HG03097 (cell line): ENCODE measurements around the gene FRMD8.

Experiments
- ATAC-seq: cut with Tn5 transposase; IDR thresholded peaks from one replicate; pipeline ENCODE4 v1.9.1; 2021; ENCODE audit not compliant: unreplicated experiment, low FRiP score

Gene FRMD8

DNA sequence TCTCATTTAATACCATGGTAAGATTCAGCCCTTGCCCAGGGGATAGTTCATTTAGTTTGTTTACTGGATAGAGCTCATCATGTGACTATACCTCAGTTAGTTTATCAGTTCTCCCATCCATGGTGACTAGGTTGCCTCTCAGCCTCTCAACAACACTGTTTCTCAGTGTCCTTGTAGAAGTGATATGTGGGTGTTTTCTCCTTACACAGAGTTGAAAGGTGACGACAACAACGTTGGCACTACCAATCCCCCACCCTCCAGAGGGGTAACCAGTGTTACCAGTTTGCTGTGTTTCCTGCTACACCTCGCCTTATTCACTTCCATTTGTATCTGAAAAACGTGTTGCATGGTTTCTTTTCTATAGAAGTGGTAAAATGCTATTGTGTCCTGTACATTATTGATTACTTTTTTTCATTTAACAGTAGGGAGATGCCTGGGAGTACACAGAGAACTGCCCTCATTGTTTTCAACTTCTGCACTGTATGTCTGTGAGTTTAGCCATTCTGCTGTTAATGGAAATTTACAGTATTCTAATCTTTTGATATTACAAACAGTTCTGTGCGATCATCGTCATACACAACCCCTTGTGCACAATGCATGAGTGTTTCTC lies 47.7 kb downstream of the FRMD8 start:
- ATAC-seq: no peak

DNA sequence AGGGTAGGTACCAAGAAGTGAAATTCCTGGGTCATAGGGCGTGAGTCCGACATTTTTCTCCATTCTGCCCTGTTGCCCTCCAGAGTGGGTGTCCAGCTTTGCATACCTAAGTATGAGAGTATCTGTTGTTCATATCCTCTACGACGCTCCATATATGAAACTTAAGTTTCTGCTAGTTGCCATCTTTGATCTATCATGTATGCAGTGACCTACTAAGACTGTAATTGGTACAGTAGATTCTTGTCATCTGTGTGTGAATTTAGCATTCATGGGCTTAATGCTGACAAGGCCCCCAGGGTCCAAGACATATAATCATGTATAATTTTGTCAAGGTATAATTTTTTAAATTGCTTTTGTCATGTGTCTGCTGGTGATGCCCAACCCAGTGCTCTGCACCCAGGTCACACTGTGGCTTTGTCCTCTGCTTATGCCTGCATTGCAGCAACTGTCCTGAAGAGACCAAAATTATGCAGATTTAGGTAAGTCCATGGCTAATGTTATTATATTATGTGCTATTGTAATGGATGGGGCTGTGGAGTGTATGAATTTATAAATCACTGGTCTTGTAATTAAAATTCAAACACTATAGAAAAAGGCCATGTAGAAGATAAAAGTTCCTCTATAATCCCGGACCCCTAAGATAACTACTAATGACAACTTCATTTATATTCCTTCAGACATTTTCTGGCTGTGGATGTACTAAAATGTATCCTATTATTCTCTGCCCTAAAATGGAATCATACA lies 48.4 kb downstream of the FRMD8 start:
- no peak for ATAC-seq

DNA sequence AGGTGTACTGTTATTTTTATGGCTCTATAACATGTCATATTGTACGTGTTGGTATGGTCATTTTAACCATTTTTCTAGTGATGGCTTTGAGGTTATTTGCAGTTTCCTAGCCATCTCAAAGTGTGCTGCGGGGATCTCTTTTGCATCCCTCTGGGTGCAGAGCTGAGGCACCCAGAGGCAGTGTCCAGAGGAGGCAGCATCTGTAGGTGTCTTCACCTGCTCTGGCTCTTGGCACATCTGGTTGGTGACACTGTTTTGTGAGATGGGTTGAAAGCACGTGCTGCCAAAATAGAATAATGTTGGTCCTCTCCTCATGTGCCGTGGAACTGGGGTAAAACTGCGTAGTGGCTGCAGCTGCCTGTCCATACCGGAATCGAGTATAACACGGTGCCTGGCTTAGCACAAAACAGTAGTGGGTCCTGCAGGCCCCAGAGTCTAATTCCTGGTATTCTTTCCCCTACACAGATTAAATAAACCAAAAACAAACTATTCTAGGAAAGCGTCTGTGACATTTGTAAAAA lies 49.0 kb downstream of the FRMD8 start:
- ATAC-seq: no peak

DNA sequence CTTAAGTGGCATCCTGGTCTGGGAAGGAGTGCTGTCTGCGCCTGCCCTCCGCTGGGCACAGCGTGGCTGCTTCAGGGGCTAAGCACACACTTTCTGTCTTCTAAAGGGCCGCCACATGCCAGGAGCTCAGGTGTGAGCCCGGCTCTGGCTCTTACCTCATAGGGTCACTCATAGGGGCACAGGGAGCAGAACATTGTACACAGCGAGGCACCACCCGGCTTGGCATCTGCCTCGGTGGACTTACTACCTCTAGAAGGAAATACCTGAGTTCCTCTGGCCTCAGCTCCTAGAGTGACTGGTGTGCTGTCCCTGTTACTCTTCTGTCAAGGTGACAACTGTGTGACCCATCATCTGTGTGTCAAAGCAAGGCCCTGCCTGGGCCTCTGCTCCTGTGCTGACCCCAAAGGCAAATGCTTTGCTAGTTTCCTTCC lies 49.6 kb downstream of the FRMD8 start:
- ATAC-seq: no peak

DNA sequence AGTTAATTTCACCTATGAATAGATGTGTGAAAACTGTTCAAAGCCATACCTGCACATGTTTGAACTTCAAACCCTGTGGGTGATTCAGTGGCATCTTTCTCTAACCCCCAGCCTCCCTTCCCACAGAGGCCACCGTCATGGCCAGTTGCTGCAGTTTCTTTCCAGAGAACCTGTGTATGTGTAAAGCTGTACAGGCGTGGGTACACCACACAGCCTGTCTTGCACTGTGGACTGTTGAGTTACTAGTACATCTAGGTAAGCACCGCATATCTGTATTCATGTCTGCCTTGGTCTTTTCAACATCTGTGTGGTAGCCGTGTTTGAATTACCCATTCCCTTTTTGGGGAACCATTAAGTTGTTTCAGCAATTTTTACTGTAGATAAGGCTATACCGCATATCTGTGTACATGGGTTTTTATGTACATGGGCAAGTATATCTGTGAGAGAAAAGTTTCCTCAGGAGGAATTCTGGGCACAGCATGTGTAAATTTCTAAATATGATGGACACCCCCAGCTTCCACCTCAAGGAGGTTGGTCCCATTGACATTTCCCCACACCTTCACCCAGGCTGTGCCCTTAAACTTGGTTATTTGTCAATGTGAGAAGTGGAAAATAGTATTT lies 50.1 kb downstream of the FRMD8 start:
- ATAC-seq: no peak

DNA sequence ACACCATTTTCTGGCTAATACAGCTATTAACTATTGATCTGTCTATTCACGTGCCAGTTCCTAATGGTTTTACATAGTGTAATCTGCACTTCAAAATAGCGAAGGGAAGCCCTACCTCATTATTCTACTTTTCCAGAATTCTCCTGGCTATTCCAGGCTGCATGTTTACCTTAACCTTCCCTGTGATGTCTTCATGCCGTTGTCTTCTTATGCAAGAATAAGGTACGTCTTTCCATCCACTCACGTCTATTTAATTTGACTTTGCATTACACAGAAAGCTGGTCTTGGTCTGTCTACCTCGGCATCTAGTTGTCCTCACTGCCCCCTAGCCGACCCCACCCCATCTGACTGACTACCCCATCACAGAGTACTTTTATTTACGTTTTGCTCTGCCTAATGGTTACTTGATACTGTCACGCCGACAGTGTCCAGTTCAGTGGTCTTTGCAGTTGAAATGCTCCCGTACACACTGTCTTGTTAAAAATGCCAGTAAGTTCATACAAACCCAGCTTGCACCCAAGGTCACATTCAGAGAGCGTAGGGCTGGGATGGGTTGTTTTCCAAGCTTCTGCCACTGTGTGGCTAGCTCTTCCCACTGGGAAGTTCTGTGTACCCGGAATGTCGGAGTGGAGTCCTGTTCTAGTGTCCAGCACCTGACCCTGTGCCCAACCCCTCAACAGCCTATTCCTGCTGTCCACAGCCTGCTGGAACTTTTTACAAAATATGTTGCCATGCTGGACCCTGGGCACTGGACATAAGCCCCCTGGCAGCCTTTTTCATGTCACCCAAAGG lies 51.2 kb downstream of the FRMD8 start:
- ATAC-seq: no peak

DNA sequence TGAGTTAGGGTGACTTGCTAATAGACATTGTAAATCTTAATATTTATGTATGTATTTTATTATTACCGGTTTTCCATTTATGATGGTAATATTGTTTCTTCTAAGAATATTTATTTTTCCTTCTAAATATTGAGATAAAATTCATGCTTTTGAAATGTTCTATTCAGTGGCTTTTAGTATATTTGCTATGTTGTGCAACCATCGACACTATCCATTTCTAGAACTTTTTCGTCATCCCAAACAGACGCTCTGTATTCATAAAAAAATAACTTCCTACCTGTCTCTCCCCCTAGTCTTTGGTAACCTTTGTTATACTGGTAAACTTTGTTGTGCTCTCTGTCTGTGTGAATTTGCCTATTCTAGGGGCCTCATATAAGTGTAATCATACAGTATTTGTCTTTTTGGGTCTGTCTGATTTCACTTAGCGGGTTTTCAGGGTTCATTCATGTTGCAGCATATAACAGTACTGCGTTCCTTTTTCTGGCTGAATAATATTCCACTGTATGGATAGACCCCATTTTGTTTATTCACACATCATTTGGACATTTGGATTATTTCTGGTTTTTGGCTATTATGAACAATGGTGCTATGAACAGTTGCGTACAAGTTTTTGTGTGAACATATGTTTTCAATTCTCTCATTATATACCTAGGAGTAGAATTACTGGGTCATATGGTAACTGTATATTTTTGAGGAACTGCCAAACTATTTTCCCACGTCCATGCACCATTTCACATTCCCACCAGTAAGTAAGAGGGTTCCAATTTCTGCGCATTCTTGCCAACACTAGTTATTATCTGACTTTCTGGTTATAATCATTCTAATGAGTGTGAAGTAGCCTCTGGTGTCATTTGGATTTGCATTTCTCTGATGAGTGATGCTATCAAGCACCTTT lies 52.1 kb downstream of the FRMD8 start:
- ATAC-seq: no peak

DNA sequence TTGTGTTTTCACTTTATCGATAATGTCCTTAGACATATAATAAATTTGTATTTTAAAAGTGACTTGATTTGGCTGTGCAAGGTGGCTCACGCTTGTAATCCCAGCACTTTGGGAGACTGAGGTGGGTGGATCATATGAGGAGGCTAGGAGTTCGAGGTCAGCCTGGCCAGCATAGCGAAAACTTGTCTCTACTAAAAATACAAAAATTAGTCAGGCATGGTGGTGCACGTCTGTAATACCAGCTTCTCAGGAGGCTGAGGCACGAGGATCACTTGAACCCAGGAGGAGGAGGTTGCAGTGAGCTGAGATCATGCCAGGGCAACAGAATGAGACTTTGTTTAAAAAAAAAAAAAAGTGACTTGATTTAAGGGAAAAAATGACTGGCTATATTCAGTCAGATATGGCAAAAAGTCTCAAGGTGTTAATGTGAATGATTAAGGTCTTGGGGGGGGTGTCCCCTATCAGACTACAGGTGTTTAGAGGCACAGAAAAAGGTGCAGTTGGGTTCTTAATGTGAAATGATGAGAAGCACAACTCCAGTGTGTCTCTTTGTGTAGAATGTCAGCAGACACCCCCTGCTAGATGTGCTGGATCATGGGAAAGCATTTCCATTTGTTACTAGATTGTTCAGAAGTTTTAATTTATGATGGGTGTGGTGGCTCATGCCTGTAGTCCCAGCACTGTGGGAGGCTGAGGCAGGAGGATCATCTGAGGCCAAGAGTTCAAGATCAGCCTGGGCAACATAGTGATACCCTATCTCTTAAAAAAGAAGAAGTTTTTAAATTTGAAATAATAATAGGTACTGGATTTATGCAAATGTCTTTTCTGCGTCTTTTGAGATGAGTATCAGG lies 53.1 kb downstream of the FRMD8 start:
- ATAC-seq: no peak

DNA sequence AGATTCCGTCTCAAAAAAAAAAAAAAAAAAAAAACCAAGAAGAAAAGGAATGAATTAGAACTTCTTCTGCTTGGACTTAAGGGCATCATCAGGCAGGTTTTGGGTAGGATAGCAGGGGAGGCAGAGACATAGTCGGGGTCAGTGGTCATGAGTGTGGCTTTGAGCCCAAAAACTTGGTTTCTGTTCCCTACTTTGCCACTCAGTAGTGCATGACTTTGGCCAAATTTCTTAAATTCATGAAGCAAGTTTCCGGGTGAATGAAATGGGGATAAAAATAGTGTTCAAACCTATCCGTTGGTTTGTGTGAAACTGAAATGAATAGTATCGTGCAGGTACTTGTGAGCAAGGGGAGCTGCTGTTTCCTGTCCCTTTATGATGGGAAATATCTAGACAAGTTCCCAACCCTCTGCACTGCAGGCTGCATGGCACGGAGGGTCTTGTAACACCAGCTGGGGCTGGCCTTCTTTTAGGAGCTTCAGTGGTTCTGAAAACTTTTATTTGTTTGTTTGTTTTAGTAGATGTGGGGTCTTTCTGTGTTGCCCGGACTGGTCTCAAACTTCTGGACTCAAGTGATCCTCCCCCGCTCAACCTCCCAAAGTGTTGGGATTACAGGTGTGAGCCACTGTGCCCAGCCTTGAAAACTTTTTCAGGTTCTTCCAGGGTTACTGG lies 54.5 kb downstream of the FRMD8 start:
- ATAC-seq: peak; percentile 47

DNA sequence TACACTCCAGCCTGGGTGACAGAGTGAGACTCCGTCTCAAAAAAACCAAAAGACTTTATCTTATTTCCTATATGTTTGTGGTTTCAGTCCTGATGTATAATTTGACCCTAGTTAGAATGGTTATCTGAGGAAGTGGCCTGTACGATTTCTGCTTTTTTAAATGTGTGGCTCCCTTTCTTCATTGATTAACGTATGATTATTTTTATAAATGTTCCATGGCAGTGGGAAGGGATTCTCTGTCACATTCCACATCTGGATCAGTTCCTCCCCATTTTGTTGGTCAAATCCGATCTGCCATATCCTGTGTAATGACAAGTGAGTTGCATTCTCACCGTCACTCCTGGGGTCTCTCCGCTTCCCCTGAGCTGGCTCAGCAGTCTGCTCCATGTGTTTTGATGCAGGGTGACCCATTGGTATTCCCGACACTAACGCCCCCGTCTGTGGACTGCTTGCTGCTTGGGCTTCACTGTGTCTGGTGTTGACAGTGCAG lies 56.5 kb downstream of the FRMD8 start:
- no peak for ATAC-seq

DNA sequence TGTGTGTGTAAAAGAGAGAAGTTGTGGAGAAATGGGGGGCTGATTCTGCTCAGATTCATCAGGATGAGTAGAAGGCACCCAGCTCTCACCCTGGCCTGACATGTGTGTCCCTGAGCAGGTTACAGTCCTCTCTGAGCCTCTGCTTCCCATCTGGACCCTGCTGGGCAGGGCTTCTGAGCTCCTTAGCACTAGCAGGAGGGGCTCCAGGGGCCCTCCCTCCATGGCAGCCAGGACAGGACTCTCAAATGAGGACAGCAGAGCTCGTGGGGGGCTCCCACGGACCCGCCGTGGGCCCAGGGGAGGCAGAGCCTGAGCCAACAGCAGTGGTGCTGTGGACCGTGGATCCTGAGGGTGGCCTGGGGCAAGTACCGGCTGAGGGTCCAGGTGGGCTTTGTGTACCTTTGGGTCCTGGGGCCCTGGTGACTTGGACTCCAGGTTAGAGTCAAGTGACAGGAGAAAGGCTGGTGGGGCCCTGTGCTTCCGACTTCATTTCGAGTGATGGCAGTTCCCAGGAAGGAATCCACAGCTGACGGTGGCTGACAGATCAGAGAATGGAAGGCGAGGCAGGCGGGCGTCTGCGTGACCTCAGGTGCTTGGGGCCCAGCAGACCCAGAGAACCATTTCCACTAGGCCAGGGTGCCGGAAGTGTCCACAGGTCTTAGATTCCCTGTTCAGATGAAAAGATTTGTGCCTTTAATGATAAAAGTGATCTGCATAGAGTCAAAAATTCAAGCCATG lies 58.0 kb downstream of the FRMD8 start:
- ATAC-seq: no peak

DNA sequence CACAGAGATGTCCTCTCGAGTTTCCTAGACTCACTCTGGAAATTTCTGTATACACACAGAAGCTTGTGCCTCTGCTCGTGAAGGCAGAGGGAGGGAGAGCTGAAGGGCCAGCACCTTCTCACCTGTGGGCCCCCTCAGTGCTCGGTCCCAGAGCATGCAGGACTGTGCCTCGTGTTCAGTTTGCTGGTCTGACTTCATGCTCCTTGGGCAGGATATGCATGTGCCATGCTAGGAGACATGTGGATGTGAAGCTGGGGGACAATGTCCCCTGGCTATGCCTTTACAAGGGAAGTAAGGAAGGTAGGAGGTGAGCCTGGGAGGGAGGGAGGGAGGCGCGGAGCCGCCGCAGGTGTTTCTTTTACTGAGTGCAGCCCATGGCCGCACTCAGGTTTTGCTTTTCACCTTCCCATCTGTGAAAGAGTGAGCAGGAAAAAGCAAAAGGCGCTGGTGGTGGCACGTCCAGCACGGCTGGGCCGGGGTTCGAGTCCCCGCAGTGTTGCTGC lies 58.7 kb downstream of the FRMD8 start:
- no peak for ATAC-seq

DNA sequence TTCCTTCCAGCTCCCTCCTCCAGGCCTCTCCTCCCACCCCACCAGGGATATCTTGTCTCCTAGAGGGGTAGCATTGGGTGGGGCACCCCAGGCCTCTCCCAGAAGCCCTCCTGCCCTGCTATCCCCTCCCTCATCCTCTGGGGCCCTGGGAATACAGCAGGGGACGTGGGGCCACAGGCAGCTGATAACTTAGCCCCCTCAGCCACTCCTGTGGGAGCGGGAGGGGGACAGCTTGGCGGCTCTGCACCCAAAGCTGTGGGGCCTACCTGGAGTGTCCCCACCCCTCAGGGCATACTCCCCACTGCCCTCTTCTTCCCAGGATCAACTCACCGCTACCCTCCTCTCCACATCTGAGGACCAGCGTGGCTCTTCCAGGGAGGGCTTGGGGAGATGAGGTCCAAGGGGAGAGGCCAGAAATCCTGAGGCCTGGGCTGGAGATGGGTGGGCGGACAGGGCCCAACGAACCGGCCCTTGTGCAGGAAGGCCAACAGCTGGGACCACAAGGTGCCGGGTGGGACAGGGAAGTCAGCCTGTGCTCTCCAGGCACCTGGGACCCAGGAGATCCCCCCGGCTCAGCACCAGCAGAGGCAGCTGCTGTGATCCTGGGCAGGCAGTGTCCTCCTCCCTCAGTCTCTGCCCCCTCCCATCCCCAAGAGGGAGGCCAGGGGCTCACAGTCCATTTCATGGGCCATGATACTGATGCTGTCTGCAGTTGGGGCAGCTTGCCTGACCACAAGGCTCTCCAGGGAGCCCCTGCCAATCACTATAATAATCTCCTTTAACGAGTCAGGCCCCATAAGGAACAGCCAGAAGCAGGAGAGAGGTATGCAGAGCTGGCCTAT lies 59.4 kb downstream of the FRMD8 start:
- no peak for ATAC-seq

DNA sequence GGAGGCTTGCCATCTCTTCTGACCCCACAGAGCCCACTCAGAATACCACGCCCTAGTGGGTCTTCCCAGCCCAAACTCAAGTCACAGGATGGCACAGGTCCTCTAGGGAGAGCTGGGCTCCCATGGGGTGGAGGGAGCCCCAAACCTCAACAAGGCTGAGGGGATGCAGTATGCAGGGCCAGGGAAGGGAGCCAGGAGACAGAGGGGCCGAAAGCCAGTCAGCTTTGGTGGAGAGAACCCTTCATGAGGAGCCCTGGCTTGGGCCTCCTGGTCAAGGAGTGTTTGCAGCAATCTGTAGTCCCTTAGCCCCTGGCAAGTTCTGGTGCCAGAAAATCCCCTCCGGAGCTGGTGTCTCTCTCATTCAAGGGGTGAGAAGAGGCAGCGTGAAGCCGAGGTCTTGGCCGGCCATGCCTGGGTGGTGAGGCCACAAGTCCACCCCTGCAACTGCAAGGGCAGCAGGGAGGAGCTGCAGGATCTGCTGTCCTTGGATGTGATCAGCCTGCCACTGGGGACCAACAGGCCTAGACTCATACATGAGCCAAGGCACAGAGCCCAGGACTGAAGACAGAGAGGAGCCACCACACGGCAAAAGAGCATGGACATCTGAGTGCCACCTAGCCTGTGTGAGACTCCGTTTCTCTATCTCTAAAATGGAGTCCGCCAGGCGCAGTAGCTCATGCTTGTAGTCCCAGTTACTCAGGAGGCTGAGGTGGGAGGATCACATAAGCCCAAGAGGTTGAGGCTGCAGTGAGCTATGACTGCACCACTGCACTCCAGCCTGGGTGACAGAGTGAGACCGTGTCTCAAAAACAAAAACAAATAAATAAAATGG lies 60.2 kb downstream of the FRMD8 start:
- no peak for ATAC-seq

DNA sequence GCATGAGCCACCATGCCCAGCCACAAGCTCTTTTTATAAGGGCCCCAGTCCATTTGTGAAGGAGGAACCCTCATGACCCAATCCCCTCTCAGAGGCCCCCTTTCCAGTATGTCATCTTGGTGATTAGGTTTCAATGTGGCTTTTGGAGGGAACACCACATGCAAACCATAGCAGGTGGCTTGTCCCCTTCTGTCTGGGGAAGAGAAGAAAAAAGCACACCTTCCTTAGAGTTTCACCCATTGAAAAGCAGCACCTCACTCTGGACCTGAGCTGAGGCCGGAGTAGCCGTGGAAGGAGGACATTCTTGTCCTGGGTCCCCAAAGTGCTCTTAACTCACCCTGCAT lies 61.6 kb downstream of the FRMD8 start:
- no peak for ATAC-seq
